8988T (cell line): ENCODE data around the gene FAM20A.

Experiments
- DNase-seq: peaks from one replicate; pipeline ENCODE4 v3.0.0; 2011

Gene FAM20A

DNA sequence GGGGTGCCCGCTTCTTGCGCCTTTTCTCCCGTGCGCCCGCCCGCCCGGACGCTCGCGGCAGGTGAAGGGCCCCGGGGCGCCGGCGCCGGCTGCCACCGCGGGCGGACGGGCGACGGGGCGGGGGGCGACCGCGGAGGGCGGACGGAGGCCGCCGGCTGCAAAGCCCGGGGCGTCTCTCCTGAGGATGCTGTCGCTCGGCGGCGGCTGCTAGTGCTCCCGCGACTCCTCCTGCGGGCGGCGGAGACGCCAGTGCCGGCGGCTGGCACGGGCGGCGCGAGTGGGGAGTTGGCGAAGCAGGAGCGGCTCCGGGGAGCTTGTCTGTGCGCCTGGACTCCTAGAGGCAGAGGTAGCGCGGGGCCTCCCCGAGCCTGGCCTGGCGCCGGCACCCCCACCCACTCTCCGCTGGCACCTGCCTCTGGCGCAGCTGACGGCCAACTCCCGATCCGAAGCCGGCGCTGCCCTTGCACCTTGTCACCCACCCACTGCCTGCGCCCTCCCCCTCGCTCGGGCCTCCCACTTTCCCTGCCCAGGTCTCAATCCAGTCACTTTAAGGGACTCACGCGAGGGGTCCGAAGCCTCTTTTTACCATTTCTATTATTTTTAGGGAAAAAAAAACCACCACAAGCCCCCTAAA lies at the start of gene FAM20A:
TSS of gene FAM20A (minus strand) at position 437 of the 634 bp plus-strand sequence. CDS start 701 bp downstream, outside the sequence.
- DNase-seq, result peak; percentile 27

DNA sequence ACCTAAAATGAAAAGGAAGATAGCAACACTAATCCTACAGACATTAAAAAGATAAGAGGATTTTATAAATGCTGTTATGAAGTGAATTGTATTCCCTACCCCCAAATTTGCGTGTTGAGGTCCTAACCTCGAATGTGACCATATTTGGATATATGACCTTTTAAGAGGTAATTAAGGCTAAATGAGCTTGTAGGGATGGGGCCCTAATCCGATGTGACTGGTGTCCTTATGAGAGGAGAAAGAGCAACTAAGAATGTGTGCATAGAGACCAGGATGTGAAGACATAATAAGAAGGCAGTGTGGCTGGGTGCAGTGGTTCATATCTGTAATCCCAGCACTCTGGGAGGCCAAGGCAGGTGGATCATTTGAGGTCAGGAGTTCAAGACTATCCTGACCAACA lies 48.2 kb upstream of the FAM20A start:
- no peak for DNase-seq

DNA sequence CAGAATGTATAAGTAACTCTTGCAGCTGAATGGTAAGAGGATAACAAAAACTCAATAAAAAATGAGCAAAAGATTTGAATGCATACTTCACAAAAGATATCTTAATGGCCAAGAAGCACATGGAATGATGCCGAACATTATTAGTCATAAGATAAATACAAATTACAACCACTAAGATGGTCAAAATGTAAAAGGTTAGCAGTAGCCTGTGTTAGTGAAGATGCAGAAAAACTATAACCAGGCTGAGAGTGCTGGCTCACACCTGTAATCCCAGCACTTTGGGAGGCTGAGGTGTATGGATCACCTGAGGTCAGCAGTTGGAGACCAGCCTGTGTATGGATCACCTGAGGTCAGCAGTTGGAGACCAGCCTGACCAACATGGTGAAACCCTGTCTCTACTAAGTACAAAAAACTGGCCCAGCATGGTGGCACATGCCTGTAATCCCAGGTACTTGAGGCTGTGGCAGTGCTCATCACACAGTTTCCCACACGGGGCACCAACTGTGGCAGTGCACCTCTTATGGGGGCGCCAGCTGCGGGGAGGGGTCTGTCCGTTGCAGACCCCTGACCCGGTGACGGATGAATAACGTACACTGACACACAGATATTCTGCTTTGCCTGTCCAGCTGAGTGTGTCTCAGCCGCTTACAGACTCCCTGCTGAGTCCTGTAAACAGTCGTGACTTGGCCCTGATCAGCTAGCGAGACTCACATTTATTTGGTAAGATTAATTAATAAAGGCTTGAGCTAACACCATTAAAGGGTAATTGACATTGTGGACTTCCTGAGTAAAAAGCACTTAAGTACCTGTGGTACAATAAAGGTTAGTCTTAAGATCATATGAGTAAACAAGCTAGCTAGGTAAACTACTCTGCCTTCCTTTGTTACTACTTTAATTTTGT lies 45.7 kb upstream of the FAM20A start:
- DNase-seq, result no peak

DNA sequence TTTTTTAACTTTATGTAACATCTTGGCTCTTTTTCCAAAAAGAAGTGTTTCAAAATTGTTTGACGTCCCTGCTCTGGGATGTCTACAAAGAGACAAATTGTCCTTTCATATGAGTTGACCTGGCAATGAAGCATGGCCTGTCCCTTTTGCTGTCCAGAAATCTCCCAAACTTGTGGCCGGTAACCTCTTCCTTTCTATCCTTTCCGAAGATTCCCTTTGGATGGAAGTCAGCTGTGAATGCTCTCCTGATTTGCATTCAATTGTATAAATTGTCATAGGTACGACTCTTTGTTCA lies 40.9 kb upstream of the FAM20A start:
- DNase-seq, result no peak

DNA sequence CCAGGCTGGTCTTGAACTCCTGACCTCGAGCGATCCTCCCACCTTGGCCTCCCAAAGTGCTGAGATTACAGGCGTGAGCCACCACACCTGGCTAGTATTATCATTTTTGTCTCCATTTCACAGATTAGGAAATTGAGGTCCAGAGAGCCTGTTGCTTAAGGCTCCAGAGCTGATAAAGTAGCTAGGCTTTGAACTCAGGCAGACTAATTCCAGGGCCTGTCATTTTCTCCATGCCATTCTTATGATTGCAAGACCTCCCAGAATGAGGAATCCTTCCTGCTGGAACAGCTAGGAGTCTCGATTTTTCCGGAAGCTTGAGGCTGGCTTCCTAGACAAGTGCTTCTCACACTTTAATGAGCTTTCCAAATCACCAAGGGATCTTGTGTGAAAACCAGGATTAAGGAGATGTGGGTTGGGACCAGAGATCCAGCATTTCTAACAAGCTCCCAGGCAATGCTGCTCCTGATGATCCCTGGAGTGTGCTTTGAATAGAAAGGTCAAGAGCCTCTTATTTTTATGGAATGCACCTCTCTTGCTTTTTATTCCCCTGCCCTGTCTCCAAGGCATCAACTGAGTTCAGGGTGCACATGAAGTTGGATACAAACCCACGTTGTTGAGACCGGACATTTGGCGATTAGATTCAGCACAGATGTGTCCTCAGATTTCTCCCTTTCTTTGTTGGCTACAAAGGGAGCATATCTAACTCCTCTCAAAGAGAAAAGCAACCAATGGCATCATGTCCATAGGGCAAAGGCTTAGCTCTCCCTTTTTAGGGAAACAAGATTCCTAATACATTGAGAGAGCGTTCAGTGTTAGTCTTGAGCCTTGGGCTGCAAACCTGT lies 40.3 kb upstream of the FAM20A start:
- DNase-seq, result no peak

DNA sequence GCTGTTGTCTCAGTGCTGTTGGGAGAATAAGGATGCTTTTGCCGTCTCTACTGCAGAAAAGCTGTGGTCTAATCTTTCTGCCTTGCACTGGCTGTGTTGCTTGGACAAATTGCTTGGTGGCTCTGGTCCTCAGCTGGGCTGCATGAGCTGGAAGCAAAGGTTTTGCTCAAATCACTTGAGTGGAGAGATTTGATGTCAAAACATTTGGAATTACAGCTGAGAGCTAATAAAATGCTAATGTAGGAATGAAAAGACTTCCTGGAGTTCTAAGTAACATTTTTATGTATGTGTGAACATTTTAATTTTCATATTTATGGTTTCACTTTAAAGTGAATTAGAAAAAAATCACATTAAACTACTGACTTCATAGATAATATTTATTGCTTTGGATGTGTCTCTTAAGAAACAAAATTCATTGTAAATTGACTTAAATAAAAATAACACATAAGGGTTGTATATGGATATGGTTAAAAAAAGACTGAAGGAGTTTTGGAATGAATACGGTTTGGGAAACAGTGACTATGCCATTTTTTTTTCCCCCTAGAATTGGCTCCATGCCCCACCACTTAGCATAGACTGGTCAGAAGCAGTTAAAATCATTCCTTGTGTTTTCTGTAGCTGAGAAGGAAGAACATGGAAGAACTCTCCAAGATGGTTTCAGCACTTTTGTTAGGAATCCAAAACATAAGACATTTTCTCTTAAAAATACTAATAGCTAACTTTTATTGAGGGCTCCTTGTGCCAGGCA lies 39.2 kb upstream of the FAM20A start:
- DNase-seq, result no peak

DNA sequence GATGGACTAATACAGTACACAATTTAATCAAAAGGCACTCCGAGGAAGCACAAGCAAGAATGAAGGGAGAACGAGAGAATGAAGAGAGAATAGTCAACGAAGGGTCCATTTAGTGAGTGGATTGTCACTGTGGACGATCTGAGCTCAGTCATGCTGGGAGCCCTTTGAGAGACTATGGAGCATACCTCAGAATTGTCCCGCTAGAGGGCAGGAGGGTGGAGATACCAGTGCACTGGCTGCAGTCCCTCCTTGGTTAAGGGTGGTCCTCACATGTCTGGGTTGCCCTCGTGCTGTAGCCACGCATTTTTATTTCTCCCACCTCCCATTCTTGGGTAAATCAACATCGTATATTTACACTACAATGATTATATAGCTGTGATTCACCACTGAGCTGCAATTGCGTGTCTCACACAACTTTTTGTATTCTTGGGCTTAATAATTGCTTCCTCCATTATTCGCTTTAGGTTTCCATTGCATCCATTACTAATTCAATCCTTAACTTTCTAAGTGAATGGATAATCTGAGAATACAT lies 33.2 kb upstream of the FAM20A start:
- DNase-seq, result no peak

DNA sequence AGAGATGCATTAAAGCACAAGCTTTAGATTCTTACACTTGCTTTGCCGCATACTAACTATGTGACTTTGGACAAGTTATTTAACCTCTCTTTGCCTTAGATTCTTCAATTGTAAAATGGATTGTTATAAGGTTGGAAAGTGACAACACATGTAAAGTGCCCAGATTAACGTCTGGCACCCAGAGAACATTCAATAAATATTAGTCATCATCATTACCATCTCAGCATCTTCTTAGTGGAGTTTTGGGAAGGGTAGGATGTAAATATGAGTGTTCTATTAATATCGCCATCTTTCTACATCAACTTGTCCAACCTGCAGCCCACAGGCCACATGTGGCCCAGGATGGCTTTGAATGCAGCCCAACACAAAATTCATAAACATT lies 27.4 kb upstream of the FAM20A start:
- no peak for DNase-seq

DNA sequence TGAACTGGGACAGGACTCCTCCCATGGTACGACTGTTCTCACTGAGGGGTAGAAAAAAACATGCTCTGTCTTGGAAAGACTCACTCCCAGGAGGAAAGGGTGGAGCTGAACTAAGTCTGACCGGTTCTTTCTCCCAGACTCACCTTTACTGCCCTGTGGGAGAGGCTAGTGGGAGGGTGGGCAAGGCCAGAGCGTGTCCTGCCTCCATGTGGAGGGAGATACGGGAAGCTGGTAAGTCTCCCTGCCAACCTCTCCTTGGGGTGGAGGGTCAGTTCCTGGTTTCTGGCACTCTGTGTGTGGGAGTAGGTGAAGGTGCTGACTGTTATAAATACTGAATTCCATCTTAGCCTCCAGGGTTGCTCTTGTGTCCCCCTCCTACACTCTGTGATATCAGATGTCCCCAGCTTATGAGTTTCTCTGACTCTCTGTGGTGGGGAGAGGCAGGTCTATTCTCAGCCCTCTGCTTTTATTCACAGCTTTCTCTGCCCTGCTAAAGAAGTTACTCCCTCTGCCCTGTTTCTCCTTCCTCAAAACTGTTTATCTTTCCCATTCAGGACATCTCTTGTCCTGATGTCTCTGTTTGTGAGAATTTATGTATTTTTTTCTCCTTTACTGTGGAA lies 26.9 kb upstream of the FAM20A start:
- DNase-seq, result no peak

DNA sequence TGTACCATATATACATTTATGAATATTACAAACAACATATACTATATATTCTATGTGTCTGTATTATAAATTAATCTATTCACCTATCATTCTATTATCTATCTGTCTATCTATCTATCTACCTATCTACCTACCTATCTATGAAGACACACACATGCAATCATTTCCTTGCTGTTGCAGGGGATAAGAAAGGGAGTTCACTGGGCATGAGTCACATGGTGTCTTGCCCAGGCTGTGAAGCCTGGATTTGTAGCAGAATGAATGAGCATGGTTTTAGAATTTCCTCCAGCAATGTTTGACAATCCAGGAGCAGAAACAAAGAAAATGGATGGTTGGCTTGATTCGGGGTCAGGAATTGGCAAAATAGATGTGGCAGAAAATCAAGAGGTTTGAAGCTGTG lies 23.2 kb upstream of the FAM20A start:
- DNase-seq, result no peak

DNA sequence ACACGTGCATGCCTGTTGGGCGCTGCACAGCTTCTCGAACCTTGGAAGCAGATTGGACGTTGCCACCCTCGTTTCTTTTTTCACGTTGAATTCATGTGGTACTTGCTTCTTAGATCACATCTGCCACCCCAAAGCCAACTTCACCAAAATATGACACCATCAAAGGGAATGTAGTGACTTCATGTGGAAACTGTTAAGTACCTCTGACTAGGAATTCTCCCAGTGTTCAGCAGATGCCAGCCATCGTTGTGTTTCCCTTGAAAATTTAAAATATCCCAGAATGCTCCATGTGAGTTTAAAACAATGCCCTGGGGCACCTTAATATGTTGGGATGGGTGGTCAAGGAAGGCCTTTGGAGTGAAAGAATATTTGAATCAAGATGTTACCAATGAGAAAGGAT lies 22.6 kb upstream of the FAM20A start:
- no peak for DNase-seq

DNA sequence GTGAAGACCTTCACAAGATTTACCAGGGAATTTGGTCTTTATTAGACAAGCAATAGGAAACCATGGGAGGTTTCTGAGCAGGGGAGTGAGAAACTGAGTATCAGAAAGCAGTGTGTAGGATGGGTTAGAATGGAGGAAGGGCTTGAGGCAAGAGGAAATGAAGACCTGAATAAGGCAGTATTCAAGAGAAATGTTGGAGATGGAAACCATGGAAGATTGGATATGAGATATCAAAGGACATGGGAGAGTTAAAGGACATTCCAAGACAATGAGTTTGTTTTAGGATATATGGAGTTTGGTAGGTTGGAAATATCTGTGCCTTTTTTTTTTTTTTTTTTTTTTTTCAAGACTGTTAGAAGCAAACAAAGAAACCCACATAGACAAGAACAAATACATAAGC lies 21.3 kb upstream of the FAM20A start:
- DNase-seq, result no peak

DNA sequence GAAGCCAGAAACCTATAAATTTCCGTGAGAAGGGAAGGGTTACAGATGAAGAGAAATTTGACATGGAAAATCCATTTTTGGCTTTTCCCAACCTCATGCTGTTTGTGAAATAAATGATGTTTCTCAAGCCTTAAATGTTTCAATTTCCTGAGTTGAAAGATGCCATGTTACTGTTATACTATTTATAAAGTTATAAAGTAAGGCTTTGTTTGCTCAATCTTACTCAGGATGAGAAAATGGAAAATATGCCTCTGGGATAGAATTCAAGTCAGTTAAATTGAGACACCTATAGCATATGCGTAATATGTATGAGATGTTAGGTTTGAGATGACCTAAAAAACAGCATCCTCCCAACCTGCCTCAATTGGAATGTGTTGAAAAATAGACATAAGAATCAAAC lies 19.9 kb upstream of the FAM20A start:
- no peak for DNase-seq

DNA sequence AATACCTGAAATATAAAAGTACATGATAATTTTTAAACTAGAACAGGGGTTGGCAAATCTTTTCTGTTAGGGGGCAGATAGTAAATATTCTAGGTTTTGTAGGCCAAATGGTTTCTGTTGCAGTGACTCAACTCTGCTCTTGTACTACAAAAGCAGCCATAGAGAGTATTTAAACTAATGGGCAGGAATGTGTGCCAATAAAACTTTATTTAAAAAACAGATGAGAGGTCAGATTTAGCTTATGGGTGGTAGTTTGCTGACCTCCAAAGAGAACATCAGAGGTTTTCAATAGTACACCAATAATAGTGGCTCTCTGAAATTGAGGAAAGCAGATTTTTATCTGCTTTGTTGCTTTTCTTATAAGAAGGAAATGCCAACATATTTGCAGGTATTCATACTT lies 15.2 kb upstream of the FAM20A start:
- no peak for DNase-seq

DNA sequence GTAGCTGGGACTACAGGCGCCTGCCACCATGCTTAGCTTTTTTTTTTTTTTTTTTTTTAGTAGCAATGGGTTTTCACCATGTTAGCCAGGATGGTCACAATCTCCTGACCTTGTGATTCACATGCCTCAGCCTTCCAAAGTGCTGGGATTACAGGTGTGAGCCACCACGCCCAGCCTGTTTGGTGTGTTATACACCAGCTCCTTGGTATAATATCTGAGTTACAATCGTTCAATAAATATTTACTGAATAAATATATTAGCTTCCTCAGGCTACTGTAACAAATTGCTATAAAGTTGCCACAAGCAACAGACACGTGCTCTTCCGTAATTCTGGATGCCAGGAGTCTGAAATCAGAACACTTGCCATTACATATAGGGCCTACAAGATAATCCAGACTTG lies 13.6 kb upstream of the FAM20A start:
- no peak for DNase-seq

DNA sequence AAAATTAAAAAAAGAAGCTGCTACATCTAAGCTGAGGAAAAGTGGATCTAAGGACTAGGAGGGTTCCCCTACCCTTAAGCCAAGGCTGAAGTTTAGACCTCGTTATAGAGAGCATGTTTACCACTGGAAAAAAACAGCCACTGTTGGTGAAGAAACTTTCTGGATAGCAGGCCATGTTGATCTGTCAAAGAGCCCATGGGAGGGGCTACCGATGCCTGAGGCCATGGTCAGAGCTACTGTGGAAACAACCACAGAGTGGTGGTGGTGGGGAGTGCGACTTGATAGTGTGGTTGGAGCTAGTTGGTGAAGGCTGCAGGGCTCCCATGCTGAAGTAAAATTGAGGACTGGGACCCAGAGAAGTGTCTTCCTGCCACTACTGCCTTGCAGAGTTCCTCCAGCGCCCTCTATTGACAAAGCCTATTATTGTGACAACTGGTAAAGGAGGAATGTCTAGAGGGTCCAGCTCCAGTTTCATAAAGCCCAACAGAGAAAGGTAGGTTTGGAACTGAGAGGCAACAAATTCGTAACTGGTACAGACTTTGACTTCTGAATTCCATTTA lies 12.7 kb upstream of the FAM20A start:
- DNase-seq, result no peak

DNA sequence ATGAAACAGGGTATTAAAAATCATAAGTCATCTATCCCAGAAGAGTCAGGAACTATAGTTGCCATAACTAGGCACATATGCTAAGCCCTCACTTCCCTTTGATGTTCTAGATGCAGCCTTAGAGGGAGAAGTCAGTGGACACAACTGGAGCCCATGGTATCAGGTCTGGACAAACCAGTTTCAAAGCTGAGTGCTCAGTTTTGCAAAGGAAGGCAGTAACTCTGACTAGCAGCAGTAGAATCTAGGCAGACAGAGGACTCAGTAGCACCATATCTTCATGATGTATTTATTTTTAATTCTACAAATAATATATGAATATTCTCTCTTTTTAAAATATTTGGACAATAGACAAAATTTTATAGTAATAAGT lies 11.7 kb upstream of the FAM20A start:
- DNase-seq, result no peak

DNA sequence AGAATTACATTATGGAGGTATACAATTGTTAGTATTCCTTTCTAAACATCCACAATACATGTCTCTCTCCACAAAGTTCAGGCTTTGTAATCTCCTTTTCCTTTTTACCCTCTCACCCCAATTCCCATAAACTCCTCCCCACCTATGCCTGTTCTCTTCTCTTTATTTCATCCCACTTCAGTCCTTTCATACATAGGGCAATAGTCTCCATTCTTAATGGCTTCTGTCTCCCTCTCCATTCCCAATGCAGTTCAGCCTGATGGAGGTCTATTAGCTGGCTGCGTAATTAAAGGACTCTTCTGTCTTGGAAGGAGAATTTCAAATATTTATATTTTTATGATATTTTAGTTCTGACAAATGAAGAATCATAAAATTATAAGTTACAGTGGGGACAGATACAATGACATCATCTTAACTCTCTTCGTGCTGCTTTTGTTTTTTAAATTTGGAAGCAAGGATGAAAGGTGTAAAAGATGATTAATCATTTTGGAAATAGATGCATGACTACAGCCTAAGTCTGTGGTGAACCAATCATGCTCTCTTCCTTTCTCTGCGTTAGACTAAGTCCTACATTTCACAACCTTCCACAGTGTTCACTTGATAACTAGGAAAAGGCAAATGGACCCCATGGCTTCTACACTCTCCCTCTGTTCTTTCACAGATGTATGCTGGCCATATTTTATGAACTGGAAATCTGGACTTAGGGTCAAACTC lies 11.2 kb upstream of the FAM20A start:
- no peak for DNase-seq

DNA sequence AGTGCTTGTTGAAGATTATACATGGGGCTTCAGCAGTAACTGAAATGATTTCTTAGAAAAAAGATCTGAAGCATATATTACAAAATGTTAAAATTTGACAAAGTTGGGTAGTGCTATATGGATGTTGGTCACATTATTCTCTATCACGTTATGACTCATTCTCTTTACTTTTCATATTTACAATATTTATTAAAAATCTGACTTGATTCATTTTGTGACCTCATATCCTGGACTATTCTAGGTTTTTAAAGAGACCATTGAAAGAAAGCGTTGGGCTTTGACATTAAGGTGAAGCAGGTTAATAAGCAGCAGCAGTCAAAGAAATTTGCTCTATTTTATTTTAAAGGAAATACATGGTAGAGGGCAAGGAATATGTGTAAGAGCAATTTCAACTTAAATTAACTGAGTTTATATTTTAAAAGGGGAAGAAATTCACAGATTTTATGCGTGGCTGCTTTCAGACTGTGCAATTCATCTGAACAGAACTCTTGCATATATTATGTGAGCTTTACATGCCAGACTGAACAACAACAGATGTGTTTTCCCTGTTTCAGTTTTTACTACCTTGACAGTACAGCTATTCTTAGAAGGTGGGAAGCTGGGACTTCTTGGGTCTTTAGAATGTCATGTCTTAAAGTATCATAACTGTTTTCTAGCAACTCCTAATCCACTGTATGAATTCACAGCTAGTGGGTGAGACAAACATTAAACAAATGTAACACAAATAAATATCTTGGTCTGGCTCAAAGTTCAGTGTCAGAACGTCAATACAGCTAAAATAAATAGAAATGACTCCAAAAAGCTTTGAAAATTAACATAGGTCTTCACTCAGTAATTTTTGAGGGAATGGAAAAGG lies 10.4 kb upstream of the FAM20A start:
- DNase-seq, result no peak

DNA sequence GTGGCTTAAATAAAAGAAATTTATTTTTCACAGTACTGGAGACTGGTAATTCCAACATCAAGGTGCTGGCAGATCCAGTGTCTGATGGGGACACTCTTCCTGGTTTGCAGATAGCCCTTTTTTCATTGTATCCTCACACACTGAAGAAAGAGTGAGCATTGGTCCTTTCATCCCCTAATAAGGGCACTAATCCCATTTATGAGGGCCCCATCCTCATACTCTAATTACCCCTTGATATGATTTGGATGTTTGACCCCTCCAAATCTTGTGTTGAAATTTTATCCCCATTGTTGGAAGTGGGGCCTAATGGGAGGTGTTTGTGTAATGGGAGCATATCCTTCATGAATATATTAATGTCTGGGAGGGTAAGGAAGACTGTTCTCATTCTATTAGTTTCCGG lies 9.4 kb upstream of the FAM20A start:
- no peak for DNase-seq
